Neural progenitor cell (in vitro differentiated cells): ENCODE results near the gene LYST. TPM values are rescaled to one million over a fixed set of nuclear protein-coding genes. Genes with fewer than 3 reads are reported as not detected.

Experiments
- DNase-seq: peaks from one replicate; pipeline ENCODE4 v3.0.0-alpha.2; 2016; ENCODE audit warnings: low spot score
- H2AFZ ChIP-seq: fragments of 200-600 bp; sonication (generic); replicated peaks from 2 replicates; pipeline ENCODE4 v1.6.1; 2016; ENCODE audit warnings: antibody characterized with exemption
- H3F3A ChIP-seq: fragments of 200-600 bp; sonication (generic); 2 replicates; pipeline ENCODE4 v1.6.1; 2016; ENCODE audit warnings: antibody characterized with exemption, low read depth
- H3K27ac ChIP-seq: fragments of 200-600 bp; sonication (generic); 2 replicates; pipeline ENCODE4 v1.5.1; 2016; ENCODE audit warnings: mild to moderate bottlenecking
- H3K27me3 ChIP-seq: fragments of 200-600 bp; sonication (generic); 2 replicates; pipeline ENCODE4 v1.6.1; 2016; ENCODE audit warnings: mild to moderate bottlenecking, moderate library complexity
- H3K36me3 ChIP-seq: fragments of 200-600 bp; sonication (generic); 2 replicates; pipeline ENCODE4 v1.5.1; 2016
- H3K4me1 ChIP-seq: fragments of 200-600 bp; sonication (generic); 2 replicates; pipeline ENCODE4 v1.6.1; 2016; ENCODE audit warnings: mixed run types
- H3K4me2 ChIP-seq: fragments of 200-600 bp; sonication (generic); 2 replicates; pipeline ENCODE4 v1.6.1; 2016
- H3K4me3 ChIP-seq: fragments of 200-600 bp; sonication (generic); 2 replicates; pipeline ENCODE4 v1.5.1; 2016
- H3K79me2 ChIP-seq: fragments of 200-600 bp; sonication (generic); 2 replicates; pipeline ENCODE4 v1.6.1; 2016; ENCODE audit warnings: low read depth
- H3K9ac ChIP-seq: fragments of 200-600 bp; sonication (generic); 2 replicates; pipeline ENCODE4 v1.6.1; 2016
- H3K9me3 ChIP-seq: fragments of 200-600 bp; sonication (generic); 2 replicates; pipeline ENCODE4 v1.5.1; 2016; ENCODE audit warnings: low read depth
- H4K20me1 ChIP-seq: fragments of 200-600 bp; sonication (generic); 2 replicates; pipeline ENCODE4 v1.6.1; 2016; ENCODE audit warnings: low read depth
- H3K27ac Mint-ChIP-seq: 3 replicates; pipeline ENCODE4 v1.8.0; 2021; ENCODE audit warnings: mixed read lengths
- H3K27me3 Mint-ChIP-seq: 2 replicates; pipeline ENCODE4 v1.8.0; 2022; ENCODE audit warnings: low read depth, mild to moderate bottlenecking, inconsistent platforms, moderate library complexity, mixed read lengths; ENCODE audit not compliant: insufficient read depth
- H3K36me3 Mint-ChIP-seq: 3 replicates; pipeline ENCODE4 v1.8.0; 2021; ENCODE audit warnings: mixed read lengths
- H3K4me1 Mint-ChIP-seq: 3 replicates; pipeline ENCODE4 v1.8.0; 2021; ENCODE audit warnings: mixed read lengths
- H3K4me3 Mint-ChIP-seq: 3 replicates; pipeline ENCODE4 v1.8.0; 2021; ENCODE audit warnings: mild to moderate bottlenecking, moderate library complexity, mixed read lengths
- H3K9me3 Mint-ChIP-seq: 3 replicates; pipeline ENCODE4 v1.8.0; 2020; ENCODE audit warnings: mixed read lengths
- CTCF ChIP-seq: fragments of 200-600 bp; sonication (generic); IDR thresholded peaks from 2 replicates; pipeline ENCODE4 v1.5.1; 2017; ENCODE audit warnings: antibody characterized with exemption, mild to moderate bottlenecking
- EZH2 ChIP-seq: fragments of 200-600 bp; sonication (generic); IDR thresholded peaks from 2 replicates; pipeline ENCODE4 v1.6.1; 2017; ENCODE audit warnings: antibody characterized with exemption, mild to moderate bottlenecking, moderate library complexity
- EZH2phosphoT487 ChIP-seq: fragments of 200-600 bp; sonication (generic); IDR thresholded peaks from 2 replicates; pipeline ENCODE4 v1.6.1; 2017; ENCODE audit warnings: antibody characterized with exemption
- total RNA-seq: library from RNA; depleted of rRNA; stranded (reverse); fragments of >200 nt; gene quantifications from 2 replicates; pipeline ENCODE4 v1.2.3, GENCODE V29; 2015; ENCODE audit warnings: low replicate concordance

Gene LYST
- total RNA-seq, 1 donor from 2014 or later, result 0.82 TPM

- H3K4me1 Mint-ChIP-seq, result no peaks in the 10 kb centered on the region
- DNase-seq, result peak; percentile 55
- no peaks in the 10 kb centered on the region for H3K79me2 ChIP-seq
These were observed 141.3 kb downstream of the LYST start for GRCh38 chr1:235725434-235725833.

GRCh38 chr1:235724730-235725129 is 142.0 kb downstream of the LYST start:
- Histone ChIP-seq H3K9ac (no peak overlapping the region), H3F3A (no peaks in the 10 kb centered on the region), H3K36me3 (no peaks in the 10 kb centered on the region), H3K27me3 (no peaks in the 10 kb centered on the region), H3K4me3 (no peak overlapping the region), H3K79me2 (no peaks in the 10 kb centered on the region), H3K9me3 (no peaks in the 10 kb centered on the region), H4K20me1 (no peaks in the 10 kb centered on the region), H3K27ac (no peak overlapping the region), H2AFZ (no peak overlapping the region), H3K4me1 (peaks cover 9% of the 10 kb centered on the region), H3K4me2 (no peak overlapping the region)
- Mint-ChIP-seq H3K36me3 (no peaks in the 10 kb centered on the region), H3K4me3 (no peak overlapping the region), H3K27ac (no peak overlapping the region), H3K4me1 (no peaks in the 10 kb centered on the region), H3K9me3 (no peaks in the 10 kb centered on the region), H3K27me3 (peaks cover under 1% of the 10 kb centered on the region)
- DNase-seq, result no peak
- no peak for TF ChIP-seq EZH2phosphoT487
- TF ChIP-seq EZH2, result no peak
- no peak for TF ChIP-seq CTCF

More at GRCh38 chr1:235725434-235725833, 141.3 kb downstream of the LYST start:
- H3K27ac Mint-ChIP-seq, result no peak overlapping the region
- TF ChIP-seq EZH2 (no peak), EZH2phosphoT487 (no peak), CTCF (no peak)
- H3K36me3 Mint-ChIP-seq, result no peaks in the 10 kb centered on the region
- Histone ChIP-seq H3K9ac (no peak overlapping the region), H2AFZ (peak overlapping the region; percentile 15), H3K4me1 (peaks cover 9% of the 10 kb centered on the region), H4K20me1 (no peaks in the 10 kb centered on the region), H3F3A (no peaks in the 10 kb centered on the region), H3K4me3 (no peak overlapping the region), H3K27ac (no peak overlapping the region), H3K4me2 (no peak overlapping the region), H3K36me3 (no peaks in the 10 kb centered on the region), H3K9me3 (no peaks in the 10 kb centered on the region), H3K27me3 (no peaks in the 10 kb centered on the region)
- no peaks in the 10 kb centered on the region for H3K9me3 Mint-ChIP-seq
- no peak overlapping the region for H3K4me3 Mint-ChIP-seq
- no peaks in the 10 kb centered on the region for H3K27me3 Mint-ChIP-seq

GRCh38 chr1:235722858-235723257 is 143.8 kb downstream of the LYST start:
- H3K27ac ChIP-seq, result no peak overlapping the region
- no peaks in the 10 kb centered on the region for H3K4me1 Mint-ChIP-seq
- no peak for DNase-seq
- H3K36me3 ChIP-seq, result no peaks in the 10 kb centered on the region
- no peaks in the 10 kb centered on the region for H3K79me2 ChIP-seq
- no peak overlapping the region for H3K27ac Mint-ChIP-seq
- H3K4me2 ChIP-seq, result no peak overlapping the region
- H3K27me3 ChIP-seq, result no peaks in the 10 kb centered on the region
- H3F3A ChIP-seq, result no peaks in the 10 kb centered on the region
- peaks cover 2% of the 10 kb centered on the region for H3K27me3 Mint-ChIP-seq
- H3K4me3 ChIP-seq, result no peak overlapping the region
- H3K36me3 Mint-ChIP-seq, result no peaks in the 10 kb centered on the region
- no peaks in the 10 kb centered on the region for H3K9me3 Mint-ChIP-seq
- no peak overlapping the region for H3K4me3 Mint-ChIP-seq
- TF ChIP-seq EZH2 (no peak), EZH2phosphoT487 (no peak), CTCF (no peak)
- H3K4me1 ChIP-seq, result peaks cover 9% of the 10 kb centered on the region
- H3K9ac ChIP-seq, result no peak overlapping the region
- no peaks in the 10 kb centered on the region for H3K9me3 ChIP-seq
- no peak overlapping the region for H2AFZ ChIP-seq
- no peaks in the 10 kb centered on the region for H4K20me1 ChIP-seq
